Measurements from ENCODE around the gene TREML1.

GRCh38 chr6:41167173-41167963, 13.2 kb upstream of the TREML1 start:
- TF ChIP-seq CTCF (IDR thresholded peaks at IDR 0.05; ENCODE audit: control extremely low read depth in 1 of 3, insufficient read depth in 1 of 3, low read depth in 1 of 3, low read length in 3 of 3) = no peak
- TF ChIP-seq EP300 (IDR thresholded peaks at IDR 0.05; ENCODE audit: borderline replicate concordance in 1 of 2, low read depth in 2 of 2, low read length in 2 of 2) = peak in 1 of 2 experiments; percentile 67; a peak in 1 of 3 replicates
- no peak for TF ChIP-seq POLR2AphosphoS5 (IDR thresholded peaks at IDR 0.05; ENCODE audit: low read depth, low read length)
- no peak for TF ChIP-seq POLR2A (IDR thresholded peaks at IDR 0.05; ENCODE audit: control extremely low read depth in 1 of 2, low read depth in 2 of 2, low read length in 2 of 2)
- TF ChIP-seq SP2 (IDR thresholded peaks at IDR 0.05; ENCODE audit: low read length) = no peak
- TF ChIP-seq YY1 (IDR thresholded peaks at IDR 0.05; ENCODE audit: low read depth, low read length) = no peak
- TF ChIP-seq ATF3 (IDR thresholded peaks at IDR 0.05; ENCODE audit: insufficient read depth, low read depth, low read length) = no peak
- TF ChIP-seq E2F6 (IDR thresholded peaks at IDR 0.05) = no peak
- no peak for TF ChIP-seq BACH1 (IDR thresholded peaks at IDR 0.05; ENCODE audit: low read length)
- TF ChIP-seq JUND (IDR thresholded peaks at IDR 0.05; ENCODE audit: low read length) = no peak
- TF ChIP-seq BCL11A (IDR thresholded peaks at IDR 0.05; ENCODE audit: low read depth in 2 of 2, low read length in 2 of 2) = no peak
